SHP77 treated with DMSO at 0.1 percent for 48 hours (cell line): ENCODE data around the gene KIF22.

Source experiments
- DNase-seq: peaks from one replicate; lab custom pipeline; 2025; lab: John Stamatoyannopoulos, UW

KIF22 gene

GRCh38 chr16:29841631-29842030, 51.1 kb downstream of the KIF22 start:
- no peak for DNase-seq

GRCh38 chr16:29842732-29843346, 52.3 kb downstream of the KIF22 start:
- DNase-seq: no peak

- no peak for DNase-seq
Measured at GRCh38 chr16:29843931-29844330, 53.4 kb downstream of the KIF22 start.

GRCh38 chr16:29844575-29845331, 54.2 kb downstream of the KIF22 start:
- DNase-seq: no peak

- no peak for DNase-seq
Measured at GRCh38 chr16:29845656-29846055, 55.1 kb downstream of the KIF22 start.

GRCh38 chr16:29848420-29849297, 58.1 kb downstream of the KIF22 start:
- peak; percentile 61 for DNase-seq

GRCh38 chr16:29849505-29849904, 59.0 kb downstream of the KIF22 start:
- no peak for DNase-seq

GRCh38 chr16:29850998-29851397, 60.4 kb downstream of the KIF22 start:
- DNase-seq: no peak

- DNase-seq: no peak
Measured at GRCh38 chr16:29852654-29853053, 62.1 kb downstream of the KIF22 start.

GRCh38 chr16:29854520-29855100, 64.1 kb downstream of the KIF22 start:
- no peak for DNase-seq
